ENCODE data around the gene TEX2.
A peak's percentile ranks its signal among the peaks of the same experiment; 100 is the strongest.
"Not testable (repeated sequence)": the region's sequence is repeated elsewhere in the genome, so short reads cannot be mapped to it uniquely, and the experiment has no call there.

Gene TEX2

GRCh38 chr17:64120972-64121786, 141.9 kb downstream of the TEX2 start:
- DNase-seq = not testable (repeated sequence)

- DNase-seq = no peak
These were observed 142.8 kb downstream of the TEX2 start for GRCh38 chr17:64120159-64120810.

DNA sequence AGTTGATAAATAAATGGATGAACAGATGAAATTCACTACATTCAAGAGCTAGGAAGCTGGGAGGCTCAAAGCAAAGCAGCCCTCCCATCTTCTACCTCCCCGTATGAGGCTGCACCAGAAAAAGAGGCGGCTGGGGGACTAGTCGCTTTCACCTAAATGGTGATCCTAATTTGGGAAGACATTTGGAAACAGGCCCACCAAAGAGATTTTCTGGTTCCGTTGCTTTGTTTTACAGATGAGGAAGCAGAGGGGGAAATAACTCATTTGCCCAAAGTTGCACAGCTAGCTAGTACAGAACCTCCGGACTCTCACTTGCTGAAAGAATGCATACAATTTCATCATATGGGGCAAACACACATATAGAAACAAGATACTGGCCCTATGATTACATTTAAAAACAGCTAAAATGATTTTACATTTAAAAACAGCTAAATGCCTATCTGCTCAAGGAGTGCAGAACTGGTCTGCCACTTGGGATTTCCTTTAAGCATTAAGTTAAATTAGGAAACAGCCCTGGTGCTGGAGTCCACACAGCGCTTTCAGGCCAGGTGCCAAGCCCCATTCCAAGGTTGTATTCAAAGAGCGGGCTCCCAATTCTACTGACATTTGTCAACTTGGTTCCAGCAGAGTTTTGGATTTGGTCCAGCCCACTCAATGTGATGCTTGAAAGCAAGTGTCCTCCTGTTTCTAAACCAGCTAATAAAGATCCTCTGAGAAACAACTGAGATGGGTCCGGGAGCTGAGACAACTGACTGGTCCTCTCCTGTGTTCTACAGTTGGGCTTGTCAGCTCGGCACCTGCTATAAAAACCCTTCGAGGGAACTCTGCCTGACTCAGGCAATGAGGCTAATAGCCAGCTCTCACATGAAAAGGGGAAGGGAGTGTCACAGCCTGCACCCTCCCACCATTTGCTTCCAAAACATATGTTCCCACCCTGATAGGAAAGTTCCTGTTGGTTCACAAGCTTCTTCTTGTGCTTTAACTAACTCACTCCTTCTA, 144.8 kb downstream of the TEX2 start:
- peak in 7 of 56 donors; percentile 3 to 61 (median 10) for DNase-seq

DNA sequence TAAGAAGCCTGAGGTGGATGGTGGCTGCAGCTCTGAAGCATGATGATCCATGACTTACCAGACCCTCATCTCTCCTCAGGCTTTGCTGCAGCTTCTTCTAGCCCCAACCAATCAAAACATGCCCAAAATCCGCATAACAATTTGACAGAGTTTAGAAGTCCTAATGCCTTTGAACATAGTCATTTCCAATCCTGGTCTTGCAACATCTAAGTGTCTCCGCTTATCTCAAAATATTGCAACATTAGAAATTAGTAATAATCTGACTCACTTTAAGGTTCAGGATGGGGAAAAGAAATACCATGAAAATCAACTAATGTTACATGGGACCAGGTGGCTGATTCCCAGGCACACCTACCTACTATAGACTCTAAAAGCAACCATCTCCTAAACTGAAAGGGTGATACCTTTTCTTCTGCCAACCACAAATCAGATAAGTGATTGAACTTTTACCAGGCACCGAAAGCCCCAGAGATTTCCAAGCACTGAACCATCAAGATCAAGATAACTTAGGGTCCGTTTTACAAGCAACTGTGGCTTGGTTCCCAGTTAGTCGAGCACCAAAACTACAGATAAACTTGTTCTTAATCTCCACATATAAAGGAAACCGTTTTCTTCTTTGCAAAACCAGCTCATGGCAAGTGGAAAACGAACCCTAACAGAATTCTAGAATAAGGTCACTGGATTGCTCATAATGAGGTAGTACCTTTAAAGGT, 147.1 kb downstream of the TEX2 start:
- DNase-seq = no peak

DNA sequence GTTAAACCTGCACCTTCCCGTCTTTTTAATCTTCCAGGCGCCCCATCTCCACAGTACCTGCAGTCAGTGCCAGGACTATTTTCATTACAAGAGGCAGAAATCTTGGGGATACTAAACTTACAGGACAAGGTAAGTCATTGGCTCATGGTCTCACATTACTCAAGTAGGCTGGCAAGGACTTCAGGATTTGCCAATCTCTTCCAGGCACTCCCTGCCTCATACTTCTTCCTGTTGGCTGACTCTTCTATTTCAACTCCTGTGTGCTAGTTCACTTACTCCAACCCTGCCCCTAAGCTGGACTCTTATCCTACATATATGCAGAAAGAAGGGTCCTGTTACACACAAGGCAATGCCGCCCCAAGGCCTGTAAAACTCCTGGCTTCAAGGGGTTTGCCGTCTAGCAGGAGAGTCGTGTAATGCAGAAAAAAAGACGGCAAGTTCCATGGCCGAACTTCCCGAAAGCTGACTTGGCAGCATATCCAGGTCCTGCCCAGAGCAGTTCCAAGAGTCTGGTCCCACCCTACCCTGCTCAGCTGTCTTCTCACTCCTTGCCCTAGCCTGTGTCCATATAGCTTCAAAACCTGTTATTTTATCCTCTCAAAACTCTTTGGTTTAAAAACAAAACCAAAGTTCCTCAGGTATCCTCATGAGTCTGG, 147.9 kb downstream of the TEX2 start:
- DNase-seq = no peak

GRCh38 chr17:64113006-64113405, 150.1 kb downstream of the TEX2 start:
- no peak for DNase-seq

GRCh38 chr17:64111831-64112230, 151.2 kb downstream of the TEX2 start:
- no peak for DNase-seq

GRCh38 chr17:64110379-64111152, 152.5 kb downstream of the TEX2 start:
- no peak for DNase-seq

DNA sequence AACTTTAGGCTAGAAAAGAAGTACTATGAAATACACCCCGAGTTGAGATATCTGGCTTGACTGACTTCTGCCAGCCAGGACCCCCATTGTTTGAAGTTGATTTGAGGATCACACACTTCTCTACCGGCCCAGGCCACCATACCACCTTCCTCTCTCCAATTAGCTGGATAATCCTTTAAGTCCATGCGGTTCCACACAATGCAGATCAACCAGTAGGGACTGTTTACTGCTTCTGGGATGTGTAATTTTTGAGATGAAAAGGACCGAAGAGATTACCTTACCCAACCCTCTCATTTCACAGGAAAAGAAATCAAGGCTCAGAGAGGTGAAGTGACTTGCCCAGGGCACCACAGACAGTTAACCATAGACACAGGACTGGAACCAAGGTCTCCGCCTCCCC, 153.7 kb downstream of the TEX2 start:
- no peak for DNase-seq

DNA sequence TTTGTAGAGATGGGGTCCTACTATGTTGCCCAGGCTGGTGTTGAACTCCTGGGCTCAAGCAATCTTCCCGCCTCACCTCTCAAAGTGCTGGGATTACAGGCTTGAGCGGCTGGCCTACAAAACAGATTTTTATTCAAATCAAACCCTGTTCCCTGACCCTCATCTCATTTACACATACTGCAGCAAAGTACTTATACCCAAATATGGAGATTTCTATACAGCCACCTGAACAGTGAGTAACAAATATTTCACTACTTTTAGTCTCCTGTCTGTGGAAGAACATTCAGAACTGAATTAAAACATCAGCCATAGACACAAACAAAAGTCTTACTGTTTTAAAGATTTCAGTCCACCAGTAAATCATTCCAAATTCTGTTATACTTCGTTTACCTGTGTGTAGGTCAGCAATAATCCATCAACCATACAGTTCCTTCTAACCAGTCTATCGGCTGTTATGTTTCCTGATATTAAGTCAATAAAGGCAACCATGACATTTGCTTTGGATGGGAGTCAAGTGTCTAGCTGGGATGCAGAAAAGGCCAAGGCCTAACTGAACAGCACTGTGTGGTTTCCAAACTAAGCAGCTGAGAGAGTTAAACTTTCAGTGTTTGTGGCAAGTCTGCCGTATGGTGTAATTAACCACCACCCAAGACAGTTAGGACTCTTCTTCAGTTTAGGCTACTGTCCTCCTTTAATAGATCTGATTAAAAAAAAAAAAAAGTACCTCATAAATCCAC, 155.4 kb downstream of the TEX2 start:
- DNase-seq = no peak

- DNase-seq = no peak
These were observed 156.1 kb downstream of the TEX2 start for GRCh38 chr17:64106918-64107317.

GRCh38 chr17:64103391-64104364, 159.4 kb downstream of the TEX2 start:
- DNase-seq = no peak

GRCh38 chr17:64102627-64103390, 160.3 kb downstream of the TEX2 start:
- no peak for DNase-seq

DNA sequence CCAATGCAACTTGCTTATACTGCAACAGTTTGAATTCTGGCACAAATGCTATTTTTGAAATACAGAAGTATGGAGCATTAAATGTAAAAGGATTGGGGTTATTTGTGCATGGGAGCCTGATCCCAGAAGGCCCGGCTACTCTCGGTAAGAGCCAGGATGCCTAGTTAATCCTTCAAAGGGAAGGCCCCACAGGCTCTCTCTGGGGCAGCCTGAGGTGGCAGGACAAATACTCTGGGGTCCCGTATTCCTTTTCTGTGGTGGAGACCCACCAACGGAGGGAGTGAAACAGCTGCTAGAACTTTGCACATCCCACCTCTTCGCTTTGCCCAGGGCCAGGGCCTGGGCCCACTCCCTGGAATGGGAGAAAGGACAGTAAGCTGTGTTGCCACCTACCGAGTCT, 163.5 kb downstream of the TEX2 start:
- no peak for DNase-seq
